ENCODE measurements around the gene RSRC2.
"Not testable (repeated sequence)": the region's sequence is repeated elsewhere in the genome, so short reads cannot be mapped to it uniquely, and the experiment has no call there.

RSRC2 gene

GRCh38 chr12:122505419-122506051 is 21.2 kb downstream of the RSRC2 start:
- H3K36me3 Mint-ChIP-seq (ENCODE audit: low read depth) = peaks cover 72% of the 10 kb centered on the region
- H3K4me1 Mint-ChIP-seq (ENCODE audit: low read depth) = peaks cover 16% of the 10 kb centered on the region
- no peaks in the 10 kb centered on the region for H3K9me3 Mint-ChIP-seq
- H3K4me3 Mint-ChIP-seq = no peak overlapping the region
- no peaks in the 10 kb centered on the region for H3K27me3 Mint-ChIP-seq
- H3K27ac Mint-ChIP-seq = no peak overlapping the region

- H3K36me3 Mint-ChIP-seq (ENCODE audit: low read depth) = peaks cover 60% of the 10 kb centered on the region
- H3K27ac Mint-ChIP-seq = no peak overlapping the region
- H3K9me3 Mint-ChIP-seq = no peaks in the 10 kb centered on the region
- H3K4me3 Mint-ChIP-seq = no peak overlapping the region
- H3K4me1 Mint-ChIP-seq (ENCODE audit: low read depth) = peaks cover 25% of the 10 kb centered on the region
- no peaks in the 10 kb centered on the region for H3K27me3 Mint-ChIP-seq
These were observed 22.7 kb downstream of the RSRC2 start for GRCh38 chr12:122503783-122504590.

- Mint-ChIP-seq H3K9me3 (no peaks in the 10 kb centered on the region), H3K27me3 (no peaks in the 10 kb centered on the region), H3K4me3 (no peak overlapping the region), H3K27ac (no peak overlapping the region), H3K36me3 (ENCODE audit: low read depth) (peaks cover 58% of the 10 kb centered on the region), H3K4me1 (ENCODE audit: low read depth) (peaks cover 31% of the 10 kb centered on the region)
These were observed 23.5 kb downstream of the RSRC2 start for GRCh38 chr12:122503147-122503751.

GRCh38 chr12:122501489-122501989 is 25.2 kb downstream of the RSRC2 start:
- Mint-ChIP-seq H3K4me1 (ENCODE audit: low read depth) (peaks cover 38% of the 10 kb centered on the region), H3K9me3 (no peaks in the 10 kb centered on the region), H3K36me3 (ENCODE audit: low read depth) (peaks cover 48% of the 10 kb centered on the region), H3K4me3 (peak overlapping the region; percentile 99), H3K27ac (peak overlapping the region; percentile 96), H3K27me3 (no peaks in the 10 kb centered on the region)

- Mint-ChIP-seq H3K4me1 (ENCODE audit: low read depth) (peaks cover 39% of the 10 kb centered on the region), H3K36me3 (ENCODE audit: low read depth) (peaks cover 43% of the 10 kb centered on the region), H3K27me3 (no peaks in the 10 kb centered on the region), H3K9me3 (no peaks in the 10 kb centered on the region), H3K27ac (peak within 1 kb of the TSS; percentile 96), H3K4me3 (peak within 1 kb of the TSS; percentile 99)
These were observed 25.8 kb downstream of the RSRC2 start, which contains the start of gene ZCCHC8 for GRCh38 chr12:122500685-122501488. Gene ZCCHC8, minus strand, starts transcription at chr12:122500932. Its CDS starts 92 bp downstream, at chr12:122500840.

GRCh38 chr12:122499991-122500684 is 26.6 kb downstream of the RSRC2 start:
- Mint-ChIP-seq H3K4me1 (ENCODE audit: low read depth) (peaks cover 39% of the 10 kb centered on the region), H3K27ac (peak overlapping the region; percentile 96), H3K27me3 (no peaks in the 10 kb centered on the region), H3K36me3 (ENCODE audit: low read depth) (peaks cover 41% of the 10 kb centered on the region), H3K9me3 (no peaks in the 10 kb centered on the region), H3K4me3 (peak overlapping the region; percentile 99)

- no peak overlapping the region for H3K4me3 Mint-ChIP-seq
- H3K36me3 Mint-ChIP-seq (ENCODE audit: low read depth) = peaks cover 41% of the 10 kb centered on the region
- H3K27me3 Mint-ChIP-seq = no peaks in the 10 kb centered on the region
- H3K4me1 Mint-ChIP-seq (ENCODE audit: low read depth) = peaks cover 23% of the 10 kb centered on the region
- no peak overlapping the region for H3K27ac Mint-ChIP-seq
- no peaks in the 10 kb centered on the region for H3K9me3 Mint-ChIP-seq
These were observed 31.5 kb downstream of the RSRC2 start for GRCh38 chr12:122495258-122495657.

- H3K9me3 Mint-ChIP-seq; H3K4me1 Mint-ChIP-seq (ENCODE audit: low read depth): not testable (repeated sequence)
These were observed 33.5 kb downstream of the RSRC2 start for GRCh38 chr12:122493222-122493621.

GRCh38 chr12:122491991-122492390 is 34.7 kb downstream of the RSRC2 start:
- Mint-ChIP-seq H3K4me1 (ENCODE audit: low read depth) (peaks cover 3% of the 10 kb centered on the region), H3K4me3 (no peak overlapping the region), H3K27me3 (no peaks in the 10 kb centered on the region), H3K9me3 (no peaks in the 10 kb centered on the region), H3K36me3 (ENCODE audit: low read depth) (peaks cover 53% of the 10 kb centered on the region), H3K27ac (no peak overlapping the region)

More at GRCh38 chr12:122493222-122493621, 33.5 kb downstream of the RSRC2 start:
- H3K27me3 Mint-ChIP-seq, H3K4me3 Mint-ChIP-seq, H3K27ac Mint-ChIP-seq: not testable (repeated sequence)
- peaks cover 47% of the 10 kb centered on the region for H3K36me3 Mint-ChIP-seq (ENCODE audit: low read depth)

GRCh38 chr12:122489038-122489437 is 37.7 kb downstream of the RSRC2 start:
- H3K4me3 Mint-ChIP-seq = no peak overlapping the region
- peaks cover 65% of the 10 kb centered on the region for H3K36me3 Mint-ChIP-seq (ENCODE audit: low read depth)
- no peaks in the 10 kb centered on the region for H3K9me3 Mint-ChIP-seq
- H3K4me1 Mint-ChIP-seq (ENCODE audit: low read depth) = peaks cover under 1% of the 10 kb centered on the region
- H3K27ac Mint-ChIP-seq = no peak overlapping the region
- no peaks in the 10 kb centered on the region for H3K27me3 Mint-ChIP-seq

- H3K27ac Mint-ChIP-seq; H3K4me3 Mint-ChIP-seq; H3K9me3 Mint-ChIP-seq; H3K4me1 Mint-ChIP-seq (ENCODE audit: low read depth); H3K27me3 Mint-ChIP-seq: not testable (repeated sequence)
- H3K36me3 Mint-ChIP-seq (ENCODE audit: low read depth) = peaks cover 78% of the 10 kb centered on the region
These were observed 38.9 kb downstream of the RSRC2 start for GRCh38 chr12:122487807-122488206.

- no peaks in the 10 kb centered on the region for H3K9me3 Mint-ChIP-seq
- no peak overlapping the region for H3K27ac Mint-ChIP-seq
- no peak overlapping the region for H3K4me3 Mint-ChIP-seq
- no peaks in the 10 kb centered on the region for H3K27me3 Mint-ChIP-seq
- H3K4me1 Mint-ChIP-seq (ENCODE audit: low read depth) = peaks cover 10% of the 10 kb centered on the region
- H3K36me3 Mint-ChIP-seq (ENCODE audit: low read depth) = peaks cover 74% of the 10 kb centered on the region
These were observed 39.8 kb downstream of the RSRC2 start for GRCh38 chr12:122486805-122487426.

- H3K9me3 Mint-ChIP-seq; H3K27ac Mint-ChIP-seq; H3K4me1 Mint-ChIP-seq (ENCODE audit: low read depth); H3K27me3 Mint-ChIP-seq; H3K4me3 Mint-ChIP-seq: not testable (repeated sequence)
- H3K36me3 Mint-ChIP-seq (ENCODE audit: low read depth) = peaks cover 77% of the 10 kb centered on the region
These were observed 40.4 kb downstream of the RSRC2 start for GRCh38 chr12:122486360-122486759.

GRCh38 chr12:122484385-122484784 is 42.4 kb downstream of the RSRC2 start:
- H3K36me3 Mint-ChIP-seq (ENCODE audit: low read depth) = peaks cover 73% of the 10 kb centered on the region
- not testable (repeated sequence) for H3K27me3 Mint-ChIP-seq; H3K4me3 Mint-ChIP-seq; H3K27ac Mint-ChIP-seq; H3K9me3 Mint-ChIP-seq; H3K4me1 Mint-ChIP-seq (ENCODE audit: low read depth)

Measured in stimulated activated naive CD8-positive, alpha-beta T cell treated with anti-CD3 and anti-CD28 coated beads, Interleukin-15, Interleukin-2, amounts not matched to agents 100 ng/mL and 50 ng/mL, for 24 hours (primary cell).